ENCODE measurements around the gene TLCD1.
A peak's percentile ranks its signal among the peaks of the same experiment; 100 is the strongest.
"Not testable (repeated sequence)": the region's sequence is repeated elsewhere in the genome, so short reads cannot be mapped to it uniquely, and the experiment has no call there.

The TLCD1 gene

DNA sequence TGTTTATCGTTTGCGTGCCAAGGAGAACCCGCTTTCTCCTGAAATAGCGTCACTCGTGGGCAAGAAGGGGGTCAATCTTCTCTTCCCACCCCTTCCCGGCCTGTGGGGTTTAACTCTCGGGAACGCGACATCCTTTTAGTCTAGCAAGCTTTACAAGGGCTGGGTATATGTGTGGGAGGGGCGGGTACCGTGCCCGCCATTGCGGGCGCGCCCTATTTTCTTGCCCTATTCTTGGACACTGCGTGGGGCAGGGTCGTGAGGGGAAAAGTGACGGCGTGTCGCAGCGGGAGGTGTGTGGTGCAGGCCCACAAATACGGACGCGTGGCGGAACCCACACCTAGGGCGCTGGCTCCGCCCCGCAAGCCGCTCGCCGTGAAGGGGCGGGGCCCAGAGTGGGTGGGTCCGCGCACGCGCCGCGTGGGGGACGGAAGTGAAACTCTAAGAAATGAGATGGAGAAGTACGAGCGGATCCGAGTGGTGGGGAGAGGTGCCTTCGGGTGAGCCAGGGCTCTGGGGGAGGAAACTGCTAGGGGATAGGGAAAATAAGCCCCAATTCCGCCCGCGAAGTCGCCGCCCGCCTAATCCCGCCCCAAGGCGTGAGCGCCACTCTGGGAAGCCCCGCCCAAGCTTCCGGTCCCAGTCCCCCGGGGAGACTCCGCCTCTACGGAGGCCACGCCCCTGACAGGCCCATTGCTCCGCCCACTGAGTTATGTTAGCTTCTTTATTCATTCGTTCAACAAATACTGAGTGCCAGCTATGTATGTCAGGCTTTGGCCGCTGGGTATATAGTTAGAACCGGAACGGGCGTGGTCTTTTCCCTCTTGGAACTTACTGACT is 2.5 kb upstream of the TLCD1 start, which contains the start of gene NEK8:
Gene NEK8 (plus strand): TSS at position 425 of the 837 bp plus-strand sequence. CDS start 26 bp downstream, at position 451.
- DNase-seq (ENCODE audit: low spot score): peak; percentile 97

DNA sequence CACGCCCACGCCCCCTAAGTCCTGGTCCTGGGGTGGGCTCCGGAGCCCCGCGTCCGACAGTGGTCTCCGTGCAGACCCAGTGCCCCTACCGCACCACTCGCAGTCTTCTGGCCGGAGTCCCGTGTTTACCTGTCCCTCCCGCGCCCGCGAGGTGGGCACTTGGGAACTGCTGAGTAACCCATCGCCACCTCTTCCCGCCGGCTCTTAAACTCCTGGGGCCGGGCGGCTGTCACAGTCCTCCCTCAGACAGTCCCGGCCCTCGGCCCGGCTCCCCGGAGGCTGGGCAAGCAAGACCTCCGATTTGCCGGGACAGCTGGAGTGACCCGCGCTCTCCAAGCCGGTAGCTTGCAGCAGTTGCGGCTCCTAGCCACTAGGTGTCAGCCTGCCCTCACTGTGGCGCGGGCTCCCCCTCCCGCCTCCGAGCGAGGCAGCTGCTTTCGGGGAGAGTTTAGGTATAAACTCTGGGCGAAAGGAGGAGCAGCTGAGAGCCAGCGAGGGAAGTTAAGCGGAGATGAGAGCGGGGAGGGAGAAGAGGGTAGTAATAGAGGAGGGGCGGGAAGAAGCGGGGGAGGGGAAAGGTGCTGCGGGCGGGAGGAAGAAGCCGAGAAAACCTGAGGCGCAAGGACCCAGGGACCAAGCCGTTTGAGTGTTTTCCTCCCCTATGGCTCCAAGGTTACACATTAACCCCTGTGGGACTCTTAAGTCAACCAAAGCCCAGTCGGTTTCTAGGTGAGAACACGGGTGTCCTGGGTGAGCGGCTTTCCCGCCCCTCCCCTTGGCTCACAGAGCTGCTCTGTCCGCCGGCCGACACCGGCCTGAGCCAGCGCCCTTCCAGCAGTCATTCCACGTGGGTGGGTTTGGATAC is 826 bp upstream of the TLCD1 start:
- DNase-seq (ENCODE audit: low spot score): peak; percentile 72

DNA sequence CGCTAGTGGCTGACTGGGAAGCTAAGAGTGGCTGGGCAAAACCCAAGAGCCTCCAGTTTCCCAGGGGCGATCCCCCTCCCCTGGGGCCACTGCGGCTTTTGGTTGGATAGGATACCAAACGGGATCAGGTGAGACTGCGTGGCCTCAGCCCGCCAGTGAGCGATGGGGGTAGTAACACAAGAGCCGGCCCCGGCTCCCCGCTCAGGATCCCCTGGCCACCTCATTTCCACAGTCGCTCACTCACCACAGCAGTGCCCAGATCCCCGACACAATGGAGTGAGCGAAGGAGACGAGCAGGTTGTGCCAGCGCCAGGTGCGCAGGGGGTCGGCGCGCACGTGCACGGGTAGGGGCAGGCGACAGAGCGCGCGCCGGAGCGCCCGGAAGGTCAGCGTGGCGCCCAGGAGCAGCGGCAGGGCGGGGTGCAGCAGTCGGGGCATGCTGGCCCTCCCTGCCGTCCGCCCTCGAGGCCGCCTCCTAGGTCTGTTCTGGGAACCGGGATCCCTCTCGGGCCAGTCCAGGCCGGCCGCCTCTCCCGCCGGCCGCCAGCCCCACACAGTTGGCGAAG is 290 bp downstream of the TLCD1 start:
- DNase-seq (ENCODE audit: low spot score): no peak

DNA sequence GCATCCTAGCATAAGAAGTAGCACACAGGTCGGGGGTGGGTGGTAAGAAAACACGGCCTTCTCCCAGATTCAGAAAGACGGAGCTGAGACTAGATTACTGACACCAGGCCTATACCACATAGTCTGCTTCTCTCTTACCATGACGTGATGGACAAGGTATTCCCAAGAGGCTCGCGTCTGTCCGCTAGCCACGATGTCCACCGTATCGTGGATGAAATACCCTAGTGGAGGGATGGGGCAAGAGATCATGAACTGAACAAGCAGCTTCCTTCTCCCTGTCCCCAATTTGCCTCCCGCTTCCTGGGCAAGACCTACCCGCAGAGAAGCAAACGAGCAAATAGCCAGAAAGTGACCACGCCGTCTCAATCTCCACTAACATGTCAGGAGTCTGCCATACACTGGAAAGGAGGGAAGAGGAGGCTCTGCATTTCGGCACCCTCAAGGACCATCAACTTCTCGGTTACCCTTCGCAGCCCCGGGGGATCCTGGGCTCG is 820 bp downstream of the TLCD1 start:
- DNase-seq (ENCODE audit: low spot score): no peak

DNA sequence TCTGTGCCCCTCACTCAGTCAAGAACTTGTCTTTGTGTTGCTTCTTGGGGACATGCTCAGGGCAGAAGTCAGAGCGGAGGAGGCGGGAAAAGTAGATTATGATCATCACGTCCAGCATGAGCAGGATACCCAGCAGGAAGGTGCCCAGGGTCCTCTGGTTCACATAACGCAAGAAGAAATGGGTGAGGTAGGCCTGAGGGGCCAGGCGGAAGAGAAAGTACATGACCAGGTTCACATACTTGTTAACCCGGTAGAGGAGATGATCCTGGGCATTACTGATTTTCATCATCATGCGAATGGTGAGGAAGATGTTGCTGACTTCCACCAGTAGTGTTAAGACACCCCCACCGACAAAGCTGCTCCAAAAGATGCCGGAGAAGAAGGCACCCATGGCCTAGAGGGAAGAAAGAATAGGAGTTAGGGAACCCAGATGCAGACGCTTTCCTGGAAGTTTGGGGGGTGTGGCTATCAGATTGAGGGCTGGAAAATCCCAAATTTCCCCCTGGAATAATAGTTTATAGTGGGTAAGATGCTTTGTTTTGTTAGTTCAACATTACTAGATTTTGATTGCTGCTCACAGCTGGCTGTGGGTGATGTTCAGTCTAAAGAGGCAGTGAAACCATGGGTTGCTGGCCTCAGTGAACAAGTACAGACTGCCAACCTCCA is 1.4 kb downstream of the TLCD1 start:
- DNase-seq (ENCODE audit: low spot score): no peak

DNA sequence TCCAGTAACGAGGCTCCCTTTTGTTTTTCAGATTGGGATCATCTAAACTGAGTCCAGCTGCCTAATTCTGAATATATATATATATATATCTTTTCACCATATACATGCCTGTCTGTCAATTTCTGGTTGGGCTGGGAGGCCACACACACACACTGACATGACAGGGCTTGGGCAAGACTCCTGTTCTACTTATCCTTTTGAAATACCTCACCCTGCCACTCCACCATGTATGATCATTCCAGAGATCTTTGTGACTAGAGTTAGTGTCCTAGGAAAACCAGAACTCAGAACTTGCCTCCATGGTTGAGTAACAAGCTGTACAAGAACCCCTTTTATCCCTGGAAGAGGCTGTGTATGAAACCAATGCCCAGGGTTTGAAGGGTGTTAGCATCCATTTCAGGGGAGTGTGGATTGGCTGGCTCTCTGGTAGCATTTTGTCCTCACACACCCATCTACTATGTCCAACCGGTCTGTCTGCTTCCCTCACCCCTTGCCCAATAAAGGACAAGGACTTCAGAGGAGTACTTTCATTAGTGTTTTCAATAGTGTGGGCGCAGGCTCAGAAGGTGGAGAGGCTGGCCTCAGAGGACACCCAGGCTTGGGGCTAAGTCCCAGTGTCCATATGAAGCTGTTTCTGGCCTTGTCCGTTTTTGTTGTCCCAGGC is 2.1 kb downstream of the TLCD1 start:
- not testable (repeated sequence) for DNase-seq (ENCODE audit: low spot score)

DNA sequence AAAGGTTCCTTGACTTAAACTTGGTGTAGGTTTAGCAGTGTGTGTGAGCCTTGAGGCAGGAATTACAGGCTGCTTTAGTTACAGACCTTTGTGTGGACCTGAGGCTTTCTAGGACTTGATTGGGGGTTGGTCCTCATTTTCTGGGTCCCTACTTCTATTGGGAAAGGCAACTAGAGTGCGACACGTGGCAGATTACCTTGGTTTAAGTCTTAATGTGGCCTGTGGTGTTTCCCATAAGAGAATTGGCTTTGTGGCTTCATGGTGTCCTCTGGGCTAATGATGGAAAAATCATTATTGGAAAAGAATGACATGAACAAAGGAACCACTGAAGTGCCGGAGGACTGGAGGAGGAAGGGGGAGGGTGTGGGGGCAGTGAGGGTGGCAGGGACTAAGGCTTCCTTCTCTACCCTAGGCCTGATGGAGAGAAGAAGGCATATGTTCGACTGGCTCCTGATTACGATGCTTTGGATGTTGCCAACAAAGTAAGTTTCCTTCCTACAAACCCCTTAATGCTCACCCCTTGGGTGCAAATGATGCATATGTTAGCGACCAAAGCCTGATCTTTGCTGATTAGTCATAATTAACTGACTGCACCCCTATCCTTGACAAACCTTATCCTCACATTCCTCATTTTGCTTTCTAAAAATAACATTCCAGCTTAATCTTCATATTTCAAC is 2.7 kb downstream of the TLCD1 start:
- no peak for DNase-seq (ENCODE audit: low spot score)

DNA sequence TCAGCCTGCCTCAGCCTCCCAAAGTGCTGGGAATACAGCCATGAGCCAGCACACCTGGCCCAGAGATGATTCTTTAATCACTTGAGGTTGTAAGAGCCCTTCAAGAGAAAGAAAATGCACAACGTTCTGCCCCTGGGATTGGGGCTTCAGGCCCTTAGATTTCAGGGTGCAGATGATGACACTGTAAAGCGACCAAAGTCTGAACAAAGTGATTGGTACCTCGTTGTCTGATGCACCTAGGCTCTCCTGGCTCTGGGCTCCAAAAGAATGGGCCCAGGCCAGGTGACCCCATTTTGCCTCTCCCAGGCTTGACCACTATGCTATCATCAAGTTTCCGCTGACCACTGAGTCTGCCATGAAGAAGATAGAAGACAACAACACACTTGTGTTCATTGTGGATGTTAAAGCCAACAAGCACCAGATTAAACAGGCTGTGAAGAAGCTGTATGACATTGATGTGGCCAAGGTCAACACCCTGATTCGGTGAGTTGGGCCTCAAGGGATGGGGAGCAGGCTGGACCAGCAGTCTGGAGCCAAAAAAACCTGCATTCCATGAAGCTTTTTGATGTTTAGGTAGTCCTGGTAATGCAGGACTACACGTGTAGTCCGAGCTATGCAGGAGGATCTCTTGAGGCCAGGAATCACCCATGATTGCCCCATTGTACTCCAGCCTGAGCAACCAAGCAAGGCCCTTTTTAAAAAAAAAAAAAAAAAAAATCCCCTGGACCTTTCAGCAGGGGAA is 3.4 kb downstream of the TLCD1 start:
- DNase-seq (ENCODE audit: low spot score): no peak

DNA sequence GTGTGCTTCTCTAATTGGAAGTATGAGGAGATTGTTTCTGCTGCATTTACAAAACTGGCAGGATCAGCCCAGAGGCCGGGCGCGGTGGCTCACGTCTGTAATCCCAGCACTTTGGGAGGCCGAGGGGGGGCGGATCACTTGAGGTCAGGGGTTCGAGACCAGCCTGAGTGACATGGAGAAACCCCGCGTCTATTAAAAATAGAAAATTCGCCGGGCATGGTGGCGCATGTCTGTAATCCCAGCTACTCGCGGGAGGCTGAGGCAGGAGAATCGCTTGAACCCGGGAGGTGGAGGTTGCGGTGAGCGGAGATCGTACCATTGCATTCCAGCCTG is 5.1 kb downstream of the TLCD1 start:
- DNase-seq (ENCODE audit: low spot score): not testable (repeated sequence)

DNA sequence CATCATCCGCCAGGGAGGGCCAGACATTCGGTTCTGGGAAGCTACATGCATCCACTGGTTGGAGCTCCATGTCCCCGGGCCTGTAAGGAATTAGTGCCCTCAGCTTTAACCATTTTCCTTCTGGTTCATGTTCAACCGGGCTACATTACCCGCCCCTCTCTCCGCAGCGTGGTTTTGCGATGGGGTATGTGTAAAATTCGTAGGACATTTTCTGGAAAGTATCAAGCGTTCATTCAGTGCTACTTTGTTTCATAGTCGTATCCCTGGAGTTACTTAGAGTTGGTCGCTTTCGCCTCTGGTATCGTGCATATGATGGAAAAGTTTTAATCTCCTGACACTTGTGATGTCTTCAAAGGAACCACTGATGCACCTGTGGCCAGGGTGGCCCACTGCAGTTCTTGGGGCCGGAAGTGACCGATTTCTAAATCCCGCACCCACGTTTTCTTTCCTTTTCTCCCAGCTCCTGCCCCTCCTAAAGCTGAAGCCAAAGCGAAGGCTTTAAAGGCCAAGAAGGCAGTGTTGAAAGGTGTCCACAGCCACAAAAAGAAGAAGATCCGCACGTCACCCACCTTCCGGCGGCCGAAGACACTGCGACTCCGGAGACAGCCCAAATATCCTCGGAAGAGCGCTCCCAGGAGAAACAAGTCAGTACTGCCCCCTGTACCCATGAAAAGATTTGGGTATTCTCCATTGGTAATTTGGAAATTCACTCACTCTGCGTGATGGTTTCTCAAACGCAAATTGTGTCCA is 5.6 kb downstream of the TLCD1 start:
- no peak for DNase-seq (ENCODE audit: low spot score)

DNA sequence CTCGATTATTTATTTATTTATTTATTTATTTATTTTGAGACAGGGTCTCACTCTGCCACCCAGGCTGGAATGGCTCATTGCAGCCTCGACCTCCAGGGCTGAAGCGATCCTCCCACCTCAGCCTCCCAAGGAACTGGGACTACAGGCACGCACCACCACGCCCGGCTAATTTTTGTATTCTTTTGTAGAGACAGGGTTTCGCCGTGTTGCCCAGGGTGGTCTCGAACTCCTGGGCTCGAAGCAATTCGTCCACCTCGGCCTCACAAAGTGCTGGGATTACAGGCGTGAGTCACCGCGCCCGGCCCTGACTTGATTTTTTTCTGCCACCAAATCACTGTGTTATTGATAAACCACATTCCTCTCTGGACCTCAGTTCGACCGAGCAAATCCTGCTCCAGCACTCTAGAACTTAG is 7.0 kb downstream of the TLCD1 start:
- no peak for DNase-seq (ENCODE audit: low spot score)

DNA sequence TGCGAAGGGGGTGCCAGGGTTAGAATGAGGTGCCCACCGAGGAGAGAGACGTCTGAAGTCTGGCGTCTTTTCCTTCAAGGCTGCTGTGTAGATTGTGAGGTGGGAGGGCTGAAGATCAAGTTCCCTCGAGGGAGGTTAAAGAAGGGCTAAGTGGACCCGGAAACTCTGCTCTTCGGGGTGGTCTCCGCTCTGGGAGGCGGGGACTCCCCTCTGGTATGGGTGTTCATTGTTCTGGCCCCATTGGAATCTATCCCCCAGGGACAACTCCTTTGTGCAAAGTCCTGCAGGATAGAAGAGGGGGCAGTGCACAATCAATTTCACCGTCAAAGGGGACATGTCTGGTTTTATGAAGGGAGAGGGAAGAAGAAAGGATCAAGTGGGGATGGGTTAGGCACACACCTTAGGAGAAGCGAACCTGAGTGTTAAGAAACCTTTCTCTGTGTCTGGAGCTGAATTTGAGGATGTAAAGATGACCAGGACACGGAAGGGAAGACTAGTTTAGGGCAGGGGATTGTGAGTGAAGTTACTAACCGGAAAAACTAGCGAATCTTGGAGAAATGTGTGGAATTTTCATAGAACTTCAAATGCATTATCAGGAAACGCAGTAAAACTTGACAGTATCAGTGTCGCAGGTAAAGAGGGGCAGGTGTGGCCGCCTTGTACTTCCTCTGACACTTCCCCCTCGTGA is 7.6 kb downstream of the TLCD1 start:
- no peak for DNase-seq (ENCODE audit: low spot score)

DNA sequence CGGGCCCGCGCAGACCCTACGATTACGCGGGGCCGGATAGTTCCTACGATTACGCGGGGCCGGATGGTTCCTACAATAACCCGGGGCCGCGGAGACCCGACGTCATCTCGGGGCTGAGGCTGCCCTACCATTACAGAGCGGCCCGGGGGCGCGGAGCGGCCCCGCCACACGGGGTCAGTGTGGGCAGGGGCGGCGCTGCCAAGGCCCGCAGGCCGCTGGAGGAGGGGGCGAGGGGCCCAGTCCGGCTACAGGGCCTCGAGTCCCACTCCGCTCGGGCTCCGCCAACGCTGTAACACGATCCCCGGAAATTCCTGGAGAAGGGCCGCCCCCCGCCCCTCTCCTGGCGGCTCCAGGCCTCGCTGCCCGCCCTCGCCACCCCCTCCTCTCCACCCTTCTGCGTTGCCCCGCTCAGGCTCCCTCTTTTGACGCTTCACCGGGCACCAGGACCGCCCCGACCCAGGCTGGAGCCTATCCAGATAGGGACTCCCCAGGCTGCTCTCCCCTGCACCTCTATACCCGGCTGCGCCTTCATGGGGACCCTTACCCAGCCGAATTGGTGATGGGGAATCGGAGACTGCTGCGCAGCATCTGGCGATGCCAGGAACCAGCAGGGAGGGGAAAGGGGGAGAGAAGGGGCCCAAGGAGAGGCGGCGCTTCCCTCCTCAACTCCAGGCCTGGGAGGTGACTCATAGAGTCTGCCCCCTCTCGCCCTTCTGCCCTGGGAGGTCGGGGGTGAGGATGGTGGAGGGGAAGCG is 8.3 kb downstream of the TLCD1 start, which contains the start of gene RAB34:
Gene RAB34 (minus strand): TSS at position 291 of the 755 bp plus-strand sequence. CDS start 602 bp downstream, outside the sequence.
- DNase-seq (ENCODE audit: low spot score): no peak

DNA sequence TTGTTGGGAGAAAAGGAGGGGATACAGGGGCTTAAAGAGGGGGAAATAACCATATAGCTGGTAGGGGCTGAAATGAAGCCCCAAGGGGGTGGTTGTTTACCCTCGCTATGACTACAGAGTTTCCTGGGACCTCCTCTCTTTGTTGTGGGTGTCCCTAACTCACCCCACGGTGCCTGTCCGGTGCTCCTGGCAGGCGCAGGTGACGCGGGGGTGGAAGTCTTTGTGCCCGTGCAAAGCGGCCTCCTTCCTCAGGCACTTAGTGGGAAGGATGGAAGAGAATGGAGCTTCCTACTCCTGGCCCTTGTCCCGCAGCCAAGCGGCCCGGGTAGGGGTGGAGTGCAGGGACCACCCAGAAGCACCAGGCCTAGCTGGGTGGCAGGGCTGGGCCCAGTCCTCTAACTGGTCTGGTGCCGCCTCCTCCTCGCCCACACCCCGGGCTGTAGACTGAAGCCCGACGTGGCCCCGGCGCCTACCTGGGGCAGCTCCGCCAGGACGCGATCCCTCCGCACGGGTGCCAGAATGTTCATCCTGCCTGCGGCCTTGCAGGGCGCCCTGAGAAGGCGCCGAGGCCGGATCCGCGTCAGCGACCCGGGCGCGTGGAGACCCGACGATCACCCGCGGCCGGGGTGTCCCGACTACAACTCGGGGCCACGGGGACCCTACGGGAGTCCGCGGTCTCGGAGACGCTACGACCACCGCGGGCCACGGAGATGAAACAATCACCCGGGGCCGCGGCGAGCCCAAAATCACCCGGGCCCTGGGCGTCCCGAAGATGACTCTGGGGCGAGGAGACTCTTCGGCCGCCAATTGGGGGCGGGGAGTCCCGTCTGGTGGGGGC is 9.1 kb downstream of the TLCD1 start:
- DNase-seq (ENCODE audit: low spot score): no peak

DNA sequence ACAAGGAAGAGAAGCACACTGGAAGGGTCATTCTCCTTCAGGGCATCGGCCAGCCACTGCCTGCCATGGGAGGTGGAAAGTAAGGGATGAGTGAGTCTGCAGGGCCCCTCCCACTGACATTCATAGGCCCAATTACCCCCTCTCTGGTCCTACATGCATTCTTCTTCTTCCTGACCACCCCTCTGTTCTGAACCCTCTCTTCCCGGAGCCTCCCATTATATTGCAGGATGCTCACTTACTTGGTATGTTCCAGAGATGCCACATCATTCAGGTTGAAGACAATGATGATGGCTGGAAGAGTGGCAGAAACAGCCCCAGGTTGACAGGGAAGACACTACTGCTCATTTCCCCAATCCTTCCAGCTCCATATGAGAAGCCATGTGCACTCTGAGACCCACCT is 10.8 kb downstream of the TLCD1 start:
- no peak for DNase-seq (ENCODE audit: low spot score)

DNA sequence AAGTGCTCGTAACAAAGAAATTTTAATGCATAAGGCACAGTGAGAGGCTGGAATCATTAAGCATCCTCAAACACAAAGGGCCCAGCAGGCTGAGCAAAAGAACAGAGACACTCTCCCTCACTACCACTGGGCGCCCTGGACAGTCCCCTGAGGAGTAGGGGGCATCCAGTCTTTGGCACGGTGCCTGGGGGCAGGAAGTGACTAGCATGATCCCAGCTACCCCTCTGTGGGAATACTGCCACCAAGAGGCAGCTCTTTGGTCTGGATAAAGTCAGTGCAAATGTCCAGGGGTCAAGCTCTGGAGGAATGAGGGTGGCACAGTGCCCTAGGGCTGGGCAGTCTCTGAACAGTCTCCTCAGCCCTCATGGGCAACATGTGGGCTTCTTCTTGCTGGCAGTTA is 11.8 kb downstream of the TLCD1 start:
- no peak for DNase-seq (ENCODE audit: low spot score)

All from COLO829 (cell line).